ENCODE results near the gene COLEC11.

Gene COLEC11

GRCh38 chr2:3595985-3596384, 1.1 kb downstream of the COLEC11 start:
- H3K4me3 Mint-ChIP-seq, result no peak overlapping the region
- no peak for DNase-seq
- H3K36me3 Mint-ChIP-seq (ENCODE audit: low read depth), result peaks cover 5% of the 10 kb centered on the region
- peaks cover 19% of the 10 kb centered on the region for H3K4me1 Mint-ChIP-seq (ENCODE audit: low read depth)
- no peak overlapping the region for H3K27ac Mint-ChIP-seq
- peaks cover 3% of the 10 kb centered on the region for H3K27me3 Mint-ChIP-seq
- no peaks in the 10 kb centered on the region for H3K9me3 Mint-ChIP-seq

DNA sequence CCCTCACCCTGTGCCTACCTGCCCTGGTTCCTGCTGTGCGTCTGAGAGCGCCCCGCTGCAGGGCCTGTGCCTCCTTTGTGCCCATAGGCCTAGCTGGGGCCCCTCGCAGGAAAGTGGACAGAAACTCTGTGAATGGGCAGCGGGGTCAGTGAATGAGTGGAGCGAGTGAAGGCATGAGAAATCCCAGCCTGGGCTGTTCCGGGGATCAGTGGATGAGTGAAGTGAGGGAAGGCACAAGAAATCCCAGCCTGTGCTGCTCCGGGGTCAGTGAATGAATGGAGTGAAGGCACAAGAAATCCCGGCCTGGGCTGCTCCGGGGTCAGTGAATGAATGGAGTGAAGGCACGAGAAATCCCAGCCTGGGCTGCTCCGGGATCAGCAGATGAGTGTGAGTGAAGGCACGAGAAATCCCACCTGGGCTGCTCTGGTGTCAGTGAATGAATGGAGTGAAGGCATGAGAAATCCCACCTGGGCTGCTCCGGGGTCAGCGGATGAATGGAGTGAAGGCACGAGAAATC, 2.0 kb downstream of the COLEC11 start:
- Mint-ChIP-seq H3K36me3 (ENCODE audit: low read depth) (peaks cover 5% of the 10 kb centered on the region), H3K4me1 (ENCODE audit: low read depth) (peaks cover 19% of the 10 kb centered on the region), H3K27me3 (peaks cover 3% of the 10 kb centered on the region), H3K27ac (no peak overlapping the region), H3K4me3 (no peak overlapping the region), H3K9me3 (no peaks in the 10 kb centered on the region)
- DNase-seq, result no peak

GRCh38 chr2:3597567-3597966, 2.7 kb downstream of the COLEC11 start:
- Mint-ChIP-seq H3K9me3 (no peaks in the 10 kb centered on the region), H3K36me3 (ENCODE audit: low read depth) (peaks cover 4% of the 10 kb centered on the region), H3K4me1 (ENCODE audit: low read depth) (peaks cover 19% of the 10 kb centered on the region), H3K27ac (no peak overlapping the region), H3K27me3 (peaks cover 3% of the 10 kb centered on the region), H3K4me3 (no peak overlapping the region)
- no peak for DNase-seq

- H3K9me3 Mint-ChIP-seq, result no peaks in the 10 kb centered on the region
- H3K4me1 Mint-ChIP-seq (ENCODE audit: low read depth), result peaks cover 19% of the 10 kb centered on the region
- no peaks in the 10 kb centered on the region for H3K36me3 Mint-ChIP-seq (ENCODE audit: low read depth)
- no peak for DNase-seq
- H3K27ac Mint-ChIP-seq, result no peak overlapping the region
- peaks cover 3% of the 10 kb centered on the region for H3K27me3 Mint-ChIP-seq
- no peak overlapping the region for H3K4me3 Mint-ChIP-seq
Observed at GRCh38 chr2:3598197-3598910, 3.4 kb downstream of the COLEC11 start.

- Mint-ChIP-seq H3K27me3 (peaks cover 3% of the 10 kb centered on the region), H3K9me3 (no peaks in the 10 kb centered on the region), H3K27ac (no peak overlapping the region), H3K4me3 (no peak overlapping the region), H3K36me3 (ENCODE audit: low read depth) (no peaks in the 10 kb centered on the region), H3K4me1 (ENCODE audit: low read depth) (peaks cover 19% of the 10 kb centered on the region)
- no peak for DNase-seq
Observed at GRCh38 chr2:3598912-3599854, 4.3 kb downstream of the COLEC11 start.

DNA sequence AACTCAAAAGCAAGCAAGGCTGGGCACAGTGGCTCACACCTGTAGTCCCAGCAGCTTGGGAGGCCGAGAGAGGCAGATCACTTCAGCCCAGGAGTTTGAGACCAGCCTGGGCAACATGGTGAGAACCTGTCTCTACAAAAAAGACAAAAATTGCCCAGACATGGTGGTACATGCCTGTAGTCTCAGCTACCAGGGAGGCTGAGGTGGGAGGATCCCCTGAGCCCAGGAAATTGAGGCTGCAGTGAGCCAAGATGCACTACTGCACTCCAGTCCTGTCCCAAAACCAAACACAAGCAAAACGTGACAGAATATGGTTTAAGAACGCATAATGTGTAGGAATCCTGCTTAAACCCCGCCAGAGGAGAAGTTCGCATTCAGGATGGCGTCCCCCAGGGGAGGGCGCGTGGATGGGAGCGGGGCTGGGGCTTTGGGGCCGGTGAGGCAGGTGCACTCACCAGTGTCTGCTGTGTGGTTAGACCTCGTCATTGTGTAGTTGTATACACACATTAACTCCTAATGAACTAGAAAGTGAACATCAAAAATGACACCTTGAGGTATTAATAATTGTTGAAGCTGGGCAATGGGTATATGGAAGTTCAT, 5.4 kb downstream of the COLEC11 start:
- Mint-ChIP-seq H3K27me3 (no peaks in the 10 kb centered on the region), H3K9me3 (no peaks in the 10 kb centered on the region), H3K4me3 (no peak overlapping the region), H3K27ac (no peak overlapping the region), H3K36me3 (ENCODE audit: low read depth) (no peaks in the 10 kb centered on the region), H3K4me1 (ENCODE audit: low read depth) (peaks cover 23% of the 10 kb centered on the region)
- DNase-seq, result no peak

DNA sequence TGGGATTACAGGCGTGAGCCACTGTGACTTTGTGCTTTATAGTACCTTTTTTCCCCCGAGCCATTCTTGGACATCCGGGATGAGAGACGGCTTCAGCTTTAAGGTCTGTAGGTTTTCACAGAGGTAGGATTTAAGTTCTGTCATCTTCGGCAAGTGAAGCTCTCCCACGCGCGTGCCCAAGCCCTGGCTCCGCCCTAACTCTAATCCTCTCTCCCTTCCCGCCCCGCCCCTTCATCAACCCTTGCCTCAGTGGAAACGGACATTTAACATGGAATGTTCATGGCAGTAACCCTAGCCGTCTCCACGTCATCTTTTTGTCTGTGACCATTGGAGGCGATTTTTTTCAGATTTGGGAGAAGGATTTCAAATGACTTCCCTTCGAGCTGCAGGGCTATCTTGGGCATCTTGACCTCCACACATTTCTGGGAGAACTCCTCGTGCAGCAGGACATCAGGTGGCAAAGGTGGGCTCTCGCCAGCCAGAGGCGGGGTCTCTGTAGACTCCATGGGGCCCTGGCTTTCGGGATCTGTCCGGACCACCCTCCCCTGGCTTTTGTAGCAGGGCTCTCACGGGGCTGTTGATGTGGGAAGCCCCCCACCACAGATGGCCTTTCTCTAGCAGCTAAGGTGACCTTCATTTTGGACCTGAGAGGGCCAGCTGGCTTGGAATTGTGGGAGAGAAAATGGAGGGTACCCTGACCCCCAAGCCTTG, 6.8 kb downstream of the COLEC11 start:
- Mint-ChIP-seq H3K9me3 (no peaks in the 10 kb centered on the region), H3K4me1 (ENCODE audit: low read depth) (peaks cover 19% of the 10 kb centered on the region)

GRCh38 chr2:3602553-3603339, 7.8 kb downstream of the COLEC11 start:
- no peak for DNase-seq
- Mint-ChIP-seq H3K27ac (no peak overlapping the region), H3K27me3 (no peaks in the 10 kb centered on the region), H3K9me3 (no peaks in the 10 kb centered on the region), H3K4me1 (ENCODE audit: low read depth) (peaks cover 10% of the 10 kb centered on the region), H3K36me3 (ENCODE audit: low read depth) (no peaks in the 10 kb centered on the region), H3K4me3 (no peak overlapping the region)

More for the DNA sequence above, 6.8 kb downstream of the COLEC11 start:
- H3K27me3 Mint-ChIP-seq, result no peaks in the 10 kb centered on the region
- no peaks in the 10 kb centered on the region for H3K36me3 Mint-ChIP-seq (ENCODE audit: low read depth)
- H3K4me3 Mint-ChIP-seq, result no peak overlapping the region
- DNase-seq, result no peak
- H3K27ac Mint-ChIP-seq, result no peak overlapping the region

GRCh38 chr2:3603536-3604206, 8.8 kb downstream of the COLEC11 start:
- H3K4me1 Mint-ChIP-seq (ENCODE audit: low read depth), result peaks cover 8% of the 10 kb centered on the region
- H3K36me3 Mint-ChIP-seq (ENCODE audit: low read depth), result no peaks in the 10 kb centered on the region
- no peak for DNase-seq
- H3K4me3 Mint-ChIP-seq, result no peak overlapping the region
- no peaks in the 10 kb centered on the region for H3K27me3 Mint-ChIP-seq
- H3K27ac Mint-ChIP-seq, result no peak overlapping the region
- no peaks in the 10 kb centered on the region for H3K9me3 Mint-ChIP-seq

- H3K27ac Mint-ChIP-seq, result no peak overlapping the region
- H3K9me3 Mint-ChIP-seq, result no peaks in the 10 kb centered on the region
- H3K4me1 Mint-ChIP-seq (ENCODE audit: low read depth), result peaks cover 11% of the 10 kb centered on the region
- H3K4me3 Mint-ChIP-seq, result no peak overlapping the region
- no peaks in the 10 kb centered on the region for H3K27me3 Mint-ChIP-seq
- no peaks in the 10 kb centered on the region for H3K36me3 Mint-ChIP-seq (ENCODE audit: low read depth)
- DNase-seq, result no peak
Observed at GRCh38 chr2:3604207-3604877, 9.4 kb downstream of the COLEC11 start.

DNA sequence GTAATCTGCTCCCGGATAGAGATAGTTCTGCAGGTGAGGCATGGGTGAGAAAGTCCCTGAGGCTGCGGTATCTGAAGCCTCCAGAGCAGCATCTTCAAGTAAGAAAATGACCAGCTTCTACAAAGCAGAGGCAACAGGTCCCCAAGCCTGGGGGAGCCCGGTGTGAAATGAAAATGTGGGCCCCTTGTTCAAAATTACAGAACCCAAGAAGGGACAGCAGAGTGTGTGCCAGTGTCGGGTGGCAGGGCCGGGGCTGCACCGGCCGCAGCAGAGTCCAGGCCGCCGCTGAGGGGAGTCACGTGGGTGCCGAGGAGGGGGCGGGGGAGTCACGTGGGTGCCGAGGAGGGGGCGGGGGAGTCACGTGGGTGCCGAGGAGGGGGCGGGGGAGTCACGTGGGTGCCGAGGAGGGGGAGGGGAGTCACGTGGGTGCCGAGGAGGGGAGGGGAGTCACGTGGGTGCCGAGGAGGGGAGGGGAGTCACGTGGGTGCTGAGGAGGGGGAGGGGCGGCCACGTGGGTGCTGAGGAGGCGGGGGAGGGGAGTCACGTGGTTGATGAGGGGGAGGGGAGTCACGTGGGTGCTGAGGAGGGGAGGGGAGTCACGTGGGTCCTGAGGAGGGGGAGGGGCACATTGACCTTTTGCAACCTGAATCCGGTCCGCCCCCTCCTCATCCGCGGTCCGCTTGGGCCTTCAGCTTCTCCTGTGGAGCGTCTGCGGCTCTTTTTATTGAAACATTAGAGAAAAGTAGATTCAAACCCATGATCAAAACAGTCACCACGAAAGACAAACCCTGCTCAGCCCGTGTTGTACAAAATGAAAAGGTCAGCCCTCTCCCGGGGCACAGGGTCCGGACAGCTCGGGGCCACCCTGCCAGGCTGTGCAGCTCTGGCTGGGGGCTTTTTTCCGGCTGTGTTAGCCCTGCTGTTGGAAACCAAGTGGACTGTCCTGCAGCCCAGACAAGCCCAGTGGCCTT, 10.4 kb downstream of the COLEC11 start:
- peak; percentile 53 for DNase-seq
- Mint-ChIP-seq H3K4me1 (ENCODE audit: low read depth) (peaks cover 11% of the 10 kb centered on the region), H3K4me3 (peak overlapping the region; percentile 55), H3K9me3 (no peaks in the 10 kb centered on the region), H3K27me3 (no peaks in the 10 kb centered on the region), H3K27ac (peak overlapping the region; percentile 83), H3K36me3 (ENCODE audit: low read depth) (no peaks in the 10 kb centered on the region)

- Mint-ChIP-seq H3K27me3 (no peaks in the 10 kb centered on the region), H3K9me3 (no peaks in the 10 kb centered on the region), H3K4me3 (peak overlapping the region; percentile 55), H3K27ac (no peak overlapping the region), H3K4me1 (ENCODE audit: low read depth) (peaks cover 11% of the 10 kb centered on the region), H3K36me3 (ENCODE audit: low read depth) (no peaks in the 10 kb centered on the region)
- DNase-seq, result no peak
Observed at GRCh38 chr2:3606028-3606369, 11.1 kb downstream of the COLEC11 start.

Data from activated T-cell treated with anti-CD3 and anti-CD28 coated beads, Interleukin-2, amount 50 U/mL, for 24 hours (primary cell).